Right atrium auricular region (tissue), 2 donors: ENCODE measurements around the gene GOLGA2. TPM values are rescaled to one million over a fixed set of nuclear protein-coding genes. Genes with fewer than 3 reads are reported as not detected.

ENCODE experiments used
- DNase-seq: peaks from one replicate; pipeline ENCODE4 v3.0.0-alpha.2; 2019; ENCODE audit warnings: low spot score
- H3K27ac ChIP-seq, 2 donors: fragments of 200-600 bp; sonication (generic); 1 replicate in 1 of 2; 2 replicates in 1 of 2; pipeline ENCODE4 v1.5.1; 2016 to 2019
- H3K27me3 ChIP-seq, 2 donors: fragments of 200-600 bp; sonication (generic); one replicate each; pipeline versions ENCODE4 v1.5.1 to v1.6.0; 2017 to 2019
- H3K36me3 ChIP-seq: fragments of 200-600 bp; sonication (generic); one replicate; pipeline ENCODE4 v1.5.1; 2016
- H3K4me1 ChIP-seq, 2 donors: fragments of 200-600 bp; sonication (generic); one replicate each; pipeline versions ENCODE4 v1.5.1 to v1.6.0; 2017 to 2019
- H3K4me3 ChIP-seq, 2 donors: fragments of 200-600 bp; sonication (generic); 1 replicate in 1 of 2; 2 replicates in 1 of 2; pipeline ENCODE4 v1.5.1; 2017 to 2019; ENCODE audit warnings: mild to moderate bottlenecking in 1 of 2, moderate library complexity in 1 of 2
- H3K9me3 ChIP-seq, 2 donors: fragments of 200-600 bp; sonication (generic); one replicate each; pipeline ENCODE4 v1.5.1; 2019
- CTCF ChIP-seq, 2 donors: fragments of 200-600 bp; sonication (generic); IDR thresholded peaks; one replicate each; pipeline ENCODE4 v1.5.1; 2019; ENCODE audit warnings: antibody characterized with exemption in 2 of 2
- total RNA-seq, 2 donors: library from RNA; depleted of rRNA; stranded (reverse); fragments of >200 nt; gene quantifications; one replicate each; pipeline ENCODE4 v1.1.0, GENCODE V29; 2016

GOLGA2 gene
- total RNA-seq, 2 donors from 2014 or later: 83.3 to 91.6 TPM

- H3K27me3 ChIP-seq: no peaks in the 10 kb centered on the region
- H3K36me3 ChIP-seq: peaks cover 51% of the 10 kb centered on the region
- H3K4me3 ChIP-seq: no peak overlapping the region
- H3K27ac ChIP-seq: no peak overlapping the region
- peaks cover 0 to 6% of the 10 kb centered on the region in 2 donors for H3K4me1 ChIP-seq
- H3K9me3 ChIP-seq: no peaks in the 10 kb centered on the region
- DNase-seq: no peak
- no peak for TF ChIP-seq CTCF (IDR thresholded peaks at IDR 0.05)
Observed at GRCh38 chr9:128314697-128315096, 38.9 kb upstream of the GOLGA2 start.

- Histone ChIP-seq H3K27ac (peak overlapping the region; percentile 37 to 51), H3K36me3 (peaks cover 33% of the 10 kb centered on the region), H3K27me3 (no peaks in the 10 kb centered on the region), H3K9me3 (no peaks in the 10 kb centered on the region), H3K4me1 (peaks cover 0 to 6% of the 10 kb centered on the region in 2 donors), H3K4me3 (no peak overlapping the region)
- TF ChIP-seq CTCF (IDR thresholded peaks at IDR 0.05): no peak
- no peak for DNase-seq
Observed at GRCh38 chr9:128310461-128310860, 34.7 kb upstream of the GOLGA2 start.

GRCh38 chr9:128309551-128309950 is 33.7 kb upstream of the GOLGA2 start:
- H3K36me3 ChIP-seq: peaks cover 27% of the 10 kb centered on the region
- H3K9me3 ChIP-seq: no peaks in the 10 kb centered on the region
- no peak for DNase-seq
- no peak for TF ChIP-seq CTCF (IDR thresholded peaks at IDR 0.05)
- H3K27ac ChIP-seq: no peak overlapping the region
- H3K27me3 ChIP-seq: no peaks in the 10 kb centered on the region
- peaks cover 0 to 6% of the 10 kb centered on the region in 2 donors for H3K4me1 ChIP-seq
- H3K4me3 ChIP-seq: no peak overlapping the region

- Histone ChIP-seq H3K27ac (no peak overlapping the region), H3K27me3 (no peaks in the 10 kb centered on the region), H3K4me1 (no peaks in the 10 kb centered on the region), H3K36me3 (peaks cover 8% of the 10 kb centered on the region), H3K9me3 (no peaks in the 10 kb centered on the region), H3K4me3 (no peak overlapping the region)
- no peak for TF ChIP-seq CTCF (IDR thresholded peaks at IDR 0.05)
- no peak for DNase-seq
Observed at GRCh38 chr9:128304971-128305288, 29.1 kb upstream of the GOLGA2 start.

GRCh38 chr9:128304136-128304970 is 28.5 kb upstream of the GOLGA2 start:
- Histone ChIP-seq H3K27me3 (no peaks in the 10 kb centered on the region), H3K27ac (no peak overlapping the region), H3K9me3 (no peaks in the 10 kb centered on the region), H3K4me1 (no peaks in the 10 kb centered on the region), H3K36me3 (peaks cover 2% of the 10 kb centered on the region), H3K4me3 (no peak overlapping the region)
- TF ChIP-seq CTCF (IDR thresholded peaks at IDR 0.05): no peak
- DNase-seq: no peak
